GM12801 (cell line): ENCODE data around the gene ZCCHC8.

Source experiments
- TF ChIP-seq, protein P1 (sequence below): IDR thresholded peaks from one replicate; pipeline ENCODE4 v1.5.1; 2011; ENCODE audit warnings: control low read depth; ENCODE audit not compliant: insufficient read length; ENCODE audit errors: extremely low read depth

The ZCCHC8 gene

GRCh38 chr12:122506393-122506938 is 5.7 kb upstream of the ZCCHC8 start:
- TF ChIP-seq, protein P1, sequence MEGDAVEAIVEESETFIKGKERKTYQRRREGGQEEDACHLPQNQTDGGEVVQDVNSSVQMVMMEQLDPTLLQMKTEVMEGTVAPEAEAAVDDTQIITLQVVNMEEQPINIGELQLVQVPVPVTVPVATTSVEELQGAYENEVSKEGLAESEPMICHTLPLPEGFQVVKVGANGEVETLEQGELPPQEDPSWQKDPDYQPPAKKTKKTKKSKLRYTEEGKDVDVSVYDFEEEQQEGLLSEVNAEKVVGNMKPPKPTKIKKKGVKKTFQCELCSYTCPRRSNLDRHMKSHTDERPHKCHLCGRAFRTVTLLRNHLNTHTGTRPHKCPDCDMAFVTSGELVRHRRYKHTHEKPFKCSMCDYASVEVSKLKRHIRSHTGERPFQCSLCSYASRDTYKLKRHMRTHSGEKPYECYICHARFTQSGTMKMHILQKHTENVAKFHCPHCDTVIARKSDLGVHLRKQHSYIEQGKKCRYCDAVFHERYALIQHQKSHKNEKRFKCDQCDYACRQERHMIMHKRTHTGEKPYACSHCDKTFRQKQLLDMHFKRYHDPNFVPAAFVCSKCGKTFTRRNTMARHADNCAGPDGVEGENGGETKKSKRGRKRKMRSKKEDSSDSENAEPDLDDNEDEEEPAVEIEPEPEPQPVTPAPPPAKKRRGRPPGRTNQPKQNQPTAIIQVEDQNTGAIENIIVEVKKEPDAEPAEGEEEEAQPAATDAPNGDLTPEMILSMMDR: no peak

- TF ChIP-seq, protein P1: no peak
Measured at GRCh38 chr12:122505419-122506051, 4.8 kb upstream of the ZCCHC8 start.

DNA sequence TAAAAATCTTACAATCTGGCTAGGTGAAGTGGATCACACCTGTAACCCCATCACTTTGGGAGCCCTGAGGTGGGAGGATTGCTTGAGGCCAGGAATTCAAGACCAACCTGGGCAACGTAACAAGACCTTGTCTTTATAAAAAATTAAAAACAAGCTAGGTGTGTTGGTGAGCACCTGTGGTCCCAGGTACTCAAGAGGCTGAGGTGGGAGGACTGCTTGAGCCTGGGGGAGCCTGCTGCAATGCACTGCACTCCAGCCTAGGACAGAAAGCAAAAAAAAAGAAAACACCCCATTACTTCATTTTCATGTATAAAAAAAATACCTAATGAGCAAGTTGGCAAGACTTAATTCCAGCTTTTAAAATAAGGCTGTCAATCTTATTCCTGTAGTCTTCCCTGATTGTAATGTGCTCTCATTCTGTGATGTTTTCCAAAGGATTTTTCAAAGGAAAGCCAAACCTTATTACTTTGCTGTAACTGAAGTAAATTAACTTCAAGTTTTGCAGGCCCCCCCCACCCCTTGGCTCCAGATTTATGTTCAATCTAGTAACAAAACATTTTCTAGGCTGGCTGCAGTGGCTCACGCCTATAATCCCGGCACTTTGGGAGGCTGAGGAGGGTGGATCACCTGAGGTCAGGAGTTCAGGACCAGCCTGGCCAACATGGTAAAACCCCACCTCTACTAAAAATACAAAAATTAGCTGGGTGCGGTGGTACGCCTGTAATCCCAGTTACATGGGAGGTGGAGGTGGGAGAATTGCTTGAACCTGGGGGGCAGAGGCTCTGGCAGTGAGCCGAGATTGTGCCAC is 3.3 kb upstream of the ZCCHC8 start:
- TF ChIP-seq, protein P1: no peak

DNA sequence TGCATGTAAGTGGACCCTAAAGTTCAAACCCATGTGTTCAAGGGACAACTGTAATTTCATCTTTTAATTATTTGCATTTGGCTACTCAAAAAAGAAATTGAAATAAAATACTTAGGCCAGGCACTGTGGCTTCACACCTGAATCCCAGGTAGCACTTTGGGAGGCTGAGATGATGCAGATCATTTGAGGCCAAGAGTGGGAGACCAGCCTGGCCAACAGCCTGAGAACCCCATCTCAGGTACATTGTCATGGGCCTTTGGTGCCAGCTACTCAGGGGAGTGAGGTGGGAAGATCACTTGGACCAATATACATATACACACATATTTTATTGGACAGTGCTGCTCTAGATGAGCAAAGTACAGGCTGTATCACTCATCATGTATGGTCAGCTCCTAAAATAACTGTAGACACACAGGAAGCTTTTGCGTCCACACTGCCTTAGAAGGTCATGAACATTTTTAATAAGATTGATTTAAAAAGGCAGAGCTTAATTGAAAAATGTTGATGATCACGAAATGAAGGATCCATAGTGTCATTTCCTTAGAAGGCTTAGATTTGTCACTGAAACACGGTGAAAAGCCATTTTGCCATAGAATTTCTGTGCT is 2.5 kb upstream of the ZCCHC8 start:
- TF ChIP-seq, protein P1: no peak

- TF ChIP-seq, protein P1: no peak
Measured at GRCh38 chr12:122501489-122501989, 807 bp upstream of the ZCCHC8 start.

GRCh38 chr12:122499991-122500684 is 594 bp downstream of the ZCCHC8 start:
- TF ChIP-seq, protein P1: no peak
